ENCODE results near the gene MCC.

MCC gene

DNA sequence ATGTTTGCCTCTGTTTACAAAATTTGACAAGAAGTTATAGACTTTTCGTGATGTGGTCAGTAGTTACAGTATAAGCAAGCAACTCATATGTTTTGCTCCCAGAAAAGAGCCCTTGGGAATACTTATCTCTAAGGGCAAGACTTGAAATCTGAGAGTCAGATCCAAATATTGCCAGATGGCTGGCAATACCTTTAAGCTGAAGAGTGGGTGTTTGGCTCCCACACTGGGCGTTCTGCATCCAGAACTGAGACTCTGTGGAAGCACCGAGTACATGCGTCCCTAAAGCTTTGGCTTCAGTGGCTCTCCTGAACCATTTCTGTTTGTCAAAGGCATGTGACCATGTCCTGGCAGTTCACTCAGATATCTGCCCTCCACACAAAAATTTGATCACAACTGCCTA is 317.5 kb downstream of the MCC start:
- DNase-seq (ENCODE audit: insufficient read length, low spot score), result no peak
- no peak for TF ChIP-seq CTCF (IDR thresholded peaks at IDR 0.05; ENCODE audit: insufficient read depth, missing control alignments)
- peak; percentile 46 for FAIRE-seq

- FAIRE-seq, result no peak
- no peak for TF ChIP-seq CTCF (IDR thresholded peaks at IDR 0.05; ENCODE audit: insufficient read depth, missing control alignments)
- no peak for DNase-seq (ENCODE audit: insufficient read length, low spot score)
Observed at GRCh38 chr5:113169720-113170119, 318.5 kb downstream of the MCC start.

GRCh38 chr5:113167985-113168384 is 320.3 kb downstream of the MCC start:
- DNase-seq (ENCODE audit: insufficient read length, low spot score) (no peak), FAIRE-seq (no peak)
- TF ChIP-seq CTCF (IDR thresholded peaks at IDR 0.05; ENCODE audit: insufficient read depth, missing control alignments), result no peak

DNA sequence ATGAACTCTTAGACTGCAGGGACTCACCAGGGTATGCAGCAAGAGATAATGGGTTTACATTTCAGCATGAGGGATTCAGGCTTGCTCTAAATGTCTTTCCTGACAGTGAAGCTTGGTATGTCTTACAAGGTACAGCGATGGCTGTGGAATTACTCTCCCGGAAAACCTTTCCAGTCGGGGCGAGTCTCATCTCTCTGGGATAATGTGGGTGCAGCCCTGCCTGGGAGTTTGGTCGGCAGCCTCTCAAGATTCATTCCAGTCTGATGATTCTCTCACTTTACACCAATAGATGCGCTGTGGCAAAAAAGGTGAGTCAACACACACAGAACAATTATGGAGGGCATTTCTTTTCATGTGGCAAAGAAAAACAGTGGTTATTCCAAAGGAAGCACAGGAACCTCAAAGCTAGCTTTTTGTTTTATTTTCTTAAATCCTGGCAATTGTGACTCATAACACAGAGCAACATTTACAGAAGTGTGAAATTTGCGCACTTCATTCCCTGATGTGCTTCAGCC is 321.3 kb downstream of the MCC start:
- no peak for DNase-seq (ENCODE audit: insufficient read length, low spot score)
- TF ChIP-seq CTCF (IDR thresholded peaks at IDR 0.05; ENCODE audit: insufficient read depth, missing control alignments), result no peak
- no peak for FAIRE-seq

GRCh38 chr5:113166261-113166660 is 322.0 kb downstream of the MCC start:
- DNase-seq (ENCODE audit: insufficient read length, low spot score) (no peak), FAIRE-seq (no peak)
- no peak for TF ChIP-seq CTCF (IDR thresholded peaks at IDR 0.05; ENCODE audit: insufficient read depth, missing control alignments)

- TF ChIP-seq CTCF (IDR thresholded peaks at IDR 0.05; ENCODE audit: insufficient read depth, missing control alignments), result no peak
- DNase-seq (ENCODE audit: insufficient read length, low spot score), result no peak
- no peak for FAIRE-seq
Observed at GRCh38 chr5:113164021-113164420, 324.2 kb downstream of the MCC start.

GRCh38 chr5:113163328-113163727 is 324.9 kb downstream of the MCC start:
- no peak for TF ChIP-seq CTCF (IDR thresholded peaks at IDR 0.05; ENCODE audit: insufficient read depth, missing control alignments)
- FAIRE-seq, result no peak
- no peak for DNase-seq (ENCODE audit: insufficient read length, low spot score)
